NCI-H345 treated with DMSO at 0.1 percent for 48 hours (cell line): ENCODE measurements around the gene PDLIM7.

Source experiments
- DNase-seq: peaks from one replicate; lab custom pipeline; 2025; ENCODE audit not compliant: unreplicated experiment; lab: John Stamatoyannopoulos, UW

Gene PDLIM7

GRCh38 chr5:177445917-177446199 lies 51.5 kb downstream of the PDLIM7 start:
- DNase-seq = no peak

GRCh38 chr5:177445052-177445916 lies 52.1 kb downstream of the PDLIM7 start:
- no peak for DNase-seq

DNA sequence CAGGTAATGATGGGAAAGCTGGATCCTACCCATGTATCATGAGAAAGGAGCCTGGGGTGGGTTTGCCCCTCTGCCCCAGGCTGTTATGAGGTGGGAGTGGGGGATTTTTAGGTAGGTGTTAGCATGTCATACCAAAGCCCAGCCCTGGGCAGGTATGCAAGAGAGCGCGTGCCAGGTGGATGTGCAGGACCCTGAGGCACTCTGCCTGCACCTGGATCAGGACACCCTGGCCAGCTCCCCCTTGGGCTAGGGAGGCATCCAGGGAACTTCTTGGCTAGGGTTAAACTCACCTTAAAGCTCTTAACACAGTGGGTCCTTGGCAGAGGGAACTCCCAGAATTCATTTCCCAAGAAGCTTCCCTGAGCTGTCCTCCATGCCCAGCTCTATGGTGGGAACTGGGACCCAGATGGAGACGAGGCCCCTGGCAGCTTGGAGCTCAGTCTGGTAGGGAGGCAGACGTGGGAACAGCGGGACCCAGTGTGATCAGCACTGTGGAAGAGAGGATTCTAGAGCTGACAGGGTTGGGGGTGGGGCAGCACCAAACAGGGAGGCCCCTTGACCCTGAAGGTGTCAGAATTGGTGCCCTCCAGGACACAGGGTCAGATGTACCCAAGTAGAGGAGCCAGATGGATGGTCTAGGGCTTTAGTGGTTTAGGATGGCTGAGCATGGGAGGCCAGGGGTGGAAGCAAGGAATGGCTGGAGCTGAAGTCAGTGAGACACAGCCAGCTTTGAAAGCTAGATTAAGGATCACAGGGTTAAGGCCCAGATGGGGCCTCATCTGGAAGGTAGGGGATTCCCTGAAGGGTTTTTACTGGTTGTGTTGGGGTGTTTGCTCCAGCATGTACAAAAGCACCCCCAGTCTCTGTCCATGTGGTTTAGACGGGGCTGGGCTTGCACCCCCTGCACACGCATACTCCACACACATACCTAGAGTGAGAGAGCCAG lies 53.0 kb downstream of the PDLIM7 start:
- DNase-seq = no peak

GRCh38 chr5:177443144-177443983 lies 54.0 kb downstream of the PDLIM7 start:
- no peak for DNase-seq

DNA sequence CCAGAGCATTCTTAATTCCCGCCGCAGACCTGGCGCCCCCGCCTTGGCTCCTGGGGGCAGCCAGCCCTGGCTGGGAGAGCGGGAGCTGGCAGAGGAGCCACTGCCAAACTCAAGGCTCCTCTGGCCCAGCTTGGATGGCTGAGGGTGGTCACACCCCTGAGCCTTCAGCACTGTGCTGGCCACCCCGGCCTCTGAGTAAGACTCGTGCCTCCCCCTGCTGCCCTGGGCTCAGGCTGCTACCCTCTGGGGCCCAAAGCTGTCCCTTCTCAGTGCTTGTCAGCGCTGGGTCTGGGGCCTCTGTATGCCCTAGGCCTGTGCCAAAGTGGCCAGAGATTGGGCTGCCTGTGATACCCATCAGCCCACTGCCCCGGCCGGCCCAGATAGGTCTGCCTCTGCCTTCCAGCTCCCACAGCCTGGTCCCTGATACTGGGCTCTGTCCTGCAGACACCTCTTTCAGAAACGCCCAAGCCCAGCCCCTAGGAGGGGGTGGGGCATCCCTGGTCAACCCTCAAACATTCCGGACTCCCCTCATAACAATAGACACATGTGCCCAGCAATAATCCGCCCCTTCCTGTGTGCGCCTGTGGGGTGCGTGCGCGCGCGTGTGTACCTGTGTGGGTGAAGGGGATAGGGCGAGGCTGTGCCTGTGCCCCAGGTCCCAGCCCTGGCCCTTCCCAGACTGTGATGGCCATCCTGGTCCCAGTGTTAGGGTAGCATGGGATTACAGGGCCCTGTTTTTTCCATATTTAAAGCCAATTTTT lies 55.2 kb downstream of the PDLIM7 start:
- no peak for DNase-seq

DNA sequence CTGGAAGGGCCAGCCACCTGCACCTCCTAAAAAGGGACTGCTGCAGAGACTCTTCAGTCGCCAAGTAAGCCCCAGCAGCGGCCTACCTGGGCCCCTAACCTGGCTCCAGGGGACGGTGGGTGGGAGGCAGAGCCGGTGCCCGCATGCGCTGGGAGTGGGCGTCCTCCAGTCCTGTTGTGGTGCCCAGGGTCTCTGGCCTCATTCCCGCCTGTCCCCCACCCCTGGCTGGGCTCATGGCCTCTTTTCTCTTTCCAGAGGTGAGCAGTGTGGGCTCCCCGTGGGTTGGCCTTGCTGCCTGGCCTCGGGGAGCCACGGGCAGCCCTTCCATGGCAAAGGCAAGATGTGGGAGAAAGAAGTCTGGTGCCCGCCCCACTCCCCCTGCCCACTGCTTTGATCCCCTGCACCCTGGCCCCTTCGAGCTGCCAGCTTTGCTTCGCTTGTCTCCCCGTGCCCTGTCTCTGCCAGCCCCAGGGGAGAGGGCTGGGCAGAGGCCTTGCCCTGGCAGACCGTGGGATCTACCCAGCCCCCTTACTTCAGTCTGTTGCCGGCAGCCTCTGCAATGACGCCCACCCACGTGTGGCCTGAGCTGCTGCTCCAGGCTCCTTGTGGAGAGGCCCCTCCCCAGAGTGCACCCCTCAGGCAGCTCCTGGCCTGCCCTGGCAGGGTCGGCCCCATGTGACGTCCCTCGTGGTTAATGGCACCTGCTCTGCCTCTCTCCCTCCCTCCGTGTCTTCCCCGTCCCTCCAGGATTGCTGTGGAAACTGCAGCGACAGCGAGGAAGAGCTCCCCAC lies 56.2 kb downstream of the PDLIM7 start:
- no peak for DNase-seq

DNA sequence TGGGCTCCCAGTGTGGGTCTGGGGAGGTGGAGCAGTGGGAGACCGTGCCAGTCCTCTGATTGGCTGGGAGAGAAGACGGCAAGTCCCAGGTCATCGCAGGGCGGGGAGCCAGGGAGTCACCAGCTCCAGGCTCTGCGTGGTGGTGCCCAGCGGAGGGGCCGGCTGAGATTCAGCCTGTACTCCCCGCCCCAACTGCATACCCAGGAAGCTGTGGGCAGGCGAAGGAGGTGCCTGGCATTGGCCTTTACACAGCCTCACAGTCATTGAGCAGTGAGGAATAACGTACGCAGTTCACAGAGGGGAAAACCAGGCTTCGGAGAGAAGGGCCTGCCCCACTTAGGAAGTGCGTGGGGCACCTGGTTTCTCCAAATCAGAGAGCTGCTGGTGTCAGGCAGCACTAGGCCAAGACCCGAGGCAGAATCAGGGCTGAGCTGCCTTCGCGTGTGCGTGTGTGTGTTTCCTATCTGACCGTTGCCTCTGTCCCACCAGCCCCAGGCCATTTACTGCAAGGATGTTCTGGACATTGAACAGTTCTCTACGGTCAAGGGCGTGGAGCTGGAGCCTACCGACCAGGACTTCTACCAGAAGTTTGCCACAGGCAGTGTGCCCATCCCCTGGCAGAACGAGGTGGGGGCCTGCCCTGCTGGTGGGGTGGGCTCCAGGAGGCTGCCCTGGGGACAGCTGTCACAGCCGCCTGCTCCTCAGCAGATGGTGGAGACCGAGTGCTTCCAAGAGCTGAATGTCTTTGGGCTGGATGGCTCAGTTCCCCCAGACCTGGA lies 57.0 kb downstream of the PDLIM7 start:
- no peak for DNase-seq

- no peak for DNase-seq
These were observed 57.8 kb downstream of the PDLIM7 start for GRCh38 chr5:177439518-177440053.

GRCh38 chr5:177438468-177438867 lies 58.9 kb downstream of the PDLIM7 start:
- no peak for DNase-seq

- no peak for DNase-seq
These were observed 59.8 kb downstream of the PDLIM7 start for GRCh38 chr5:177437623-177438022.

DNA sequence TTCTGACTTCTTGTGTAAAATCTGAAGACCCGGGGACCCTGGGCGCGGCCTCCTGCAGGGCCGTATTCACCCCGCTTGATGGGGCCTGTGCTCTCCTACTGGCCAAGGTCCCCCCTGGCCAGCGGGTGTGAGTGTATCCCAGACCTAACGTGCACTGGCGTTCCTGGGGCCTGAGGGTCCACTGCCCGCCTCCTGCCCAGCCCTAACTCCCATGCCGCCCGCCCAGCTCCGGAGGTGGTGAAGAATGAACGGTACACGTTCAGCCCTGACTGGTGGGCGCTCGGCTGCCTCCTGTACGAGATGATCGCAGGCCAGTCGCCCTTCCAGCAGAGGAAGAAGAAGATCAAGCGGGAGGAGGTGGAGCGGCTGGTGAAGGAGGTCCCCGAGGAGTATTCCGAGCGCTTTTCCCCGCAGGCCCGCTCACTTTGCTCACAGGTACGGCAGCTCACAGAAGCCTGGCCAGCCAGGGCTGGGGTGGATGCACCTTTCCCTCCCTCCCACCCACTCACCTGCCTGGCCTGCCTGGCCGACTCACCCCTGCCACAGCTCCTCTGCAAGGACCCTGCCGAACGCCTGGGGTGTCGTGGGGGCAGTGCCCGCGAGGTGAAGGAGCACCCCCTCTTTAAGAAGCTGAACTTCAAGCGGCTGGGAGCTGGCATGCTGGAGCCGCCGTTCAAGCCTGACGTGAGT lies 61.4 kb downstream of the PDLIM7 start:
- DNase-seq = no peak

DNA sequence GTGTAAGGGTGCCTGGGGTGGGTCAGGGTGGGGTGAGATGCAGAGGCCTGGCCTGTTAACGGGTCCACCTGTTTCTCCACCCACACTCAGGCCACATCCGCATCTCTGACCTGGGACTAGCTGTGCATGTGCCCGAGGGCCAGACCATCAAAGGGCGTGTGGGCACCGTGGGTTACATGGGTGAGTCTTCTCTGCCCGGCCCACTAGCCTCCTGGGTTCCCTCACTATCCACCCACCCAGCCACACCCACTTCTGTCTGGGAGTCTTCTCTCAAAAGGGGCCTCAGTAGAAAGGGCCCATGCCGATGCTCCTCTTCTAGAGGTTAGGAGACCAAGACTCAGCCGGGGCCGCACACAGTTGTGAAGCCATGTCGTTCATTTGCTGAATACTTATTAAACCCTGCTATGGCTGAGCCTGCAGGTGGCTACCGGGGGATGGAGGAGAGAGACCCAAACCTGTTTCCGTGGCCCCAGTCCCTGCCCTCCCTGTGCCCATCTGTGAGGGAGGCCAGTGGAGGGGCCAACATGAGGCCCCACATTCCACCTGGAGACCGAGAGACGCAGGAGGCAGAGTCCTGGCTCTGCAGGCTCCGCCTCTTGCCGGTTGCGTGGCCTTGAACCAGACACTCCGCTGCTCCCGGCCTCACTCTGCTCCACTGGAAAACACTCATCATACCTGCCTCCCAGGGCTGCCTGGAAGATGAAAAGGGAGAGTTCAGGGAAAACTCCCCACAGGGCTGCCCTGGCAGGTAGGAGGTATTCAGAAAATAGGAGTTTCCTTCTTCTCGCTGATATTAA lies 62.3 kb downstream of the PDLIM7 start:
- DNase-seq = no peak

DNA sequence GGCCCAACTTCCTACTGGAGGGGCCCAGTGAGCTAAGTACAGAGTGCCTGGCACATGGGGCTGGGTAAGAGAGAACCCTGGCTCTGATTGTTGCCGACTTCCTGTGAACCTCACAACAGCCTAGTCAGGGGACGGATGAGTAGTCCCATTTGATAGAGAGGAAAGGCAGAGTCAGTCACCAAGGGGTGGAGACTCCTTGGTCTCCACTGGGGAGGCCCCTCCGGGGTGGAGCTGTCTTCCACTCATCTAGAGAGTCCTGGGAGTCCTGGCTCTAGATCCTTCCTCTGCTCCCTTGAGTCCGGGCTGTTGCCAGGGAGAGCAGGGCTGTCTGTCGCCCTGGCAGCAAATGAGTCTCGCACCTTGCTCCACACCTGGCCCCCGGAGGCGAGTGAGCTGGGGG lies 63.0 kb downstream of the PDLIM7 start:
- no peak for DNase-seq

DNA sequence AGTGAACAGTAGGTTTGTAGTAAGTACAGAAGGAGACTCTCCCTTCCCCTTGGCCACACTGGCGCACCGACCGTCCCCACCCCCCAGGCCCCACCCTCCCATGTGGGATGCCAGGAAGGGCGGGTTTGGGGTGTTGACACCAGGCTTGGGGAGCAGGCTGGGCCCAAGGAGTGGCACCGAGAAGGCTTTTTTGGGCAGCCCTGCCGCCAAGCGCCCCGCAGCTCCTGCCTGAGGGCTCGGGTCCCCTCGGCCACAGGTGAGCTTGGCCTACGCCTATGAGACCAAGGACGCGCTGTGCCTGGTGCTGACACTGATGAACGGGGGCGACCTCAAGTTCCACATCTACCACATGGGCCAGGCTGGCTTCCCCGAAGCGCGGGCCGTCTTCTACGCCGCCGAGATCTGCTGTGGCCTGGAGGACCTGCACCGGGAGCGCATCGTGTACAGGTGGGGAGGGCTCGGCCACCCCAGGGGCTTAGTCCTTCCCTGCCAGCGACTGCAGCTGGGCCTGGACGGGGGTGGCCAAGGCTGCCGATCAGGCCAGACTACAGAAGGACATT lies 63.7 kb downstream of the PDLIM7 start:
- DNase-seq = no peak
